ENCODE measurements around the gene ATP1B4.

ATP1B4 gene

GRCh38 chrX:120350450-120351138, 11.3 kb upstream of the ATP1B4 start:
- no peak for TF ChIP-seq ARNT (IDR thresholded peaks at IDR 0.05)
- TF ChIP-seq NFRKB (IDR thresholded peaks at IDR 0.05), result no peak
- no peak for TF ChIP-seq SUZ12 (IDR thresholded peaks at IDR 0.05)
- TF ChIP-seq FOXK2 (IDR thresholded peaks at IDR 0.05), result no peak
- TF ChIP-seq L3MBTL2 (conservative IDR thresholded peaks at IDR 0.05), result no peak
- no peak for TF ChIP-seq SP1 (IDR thresholded peaks at IDR 0.05)
- no peak for TF ChIP-seq LEF1 (IDR thresholded peaks at IDR 0.05; ENCODE audit: borderline replicate concordance)
- no peak for TF ChIP-seq ELF4 (IDR thresholded peaks at IDR 0.05)
- TF ChIP-seq, protein P1, sequence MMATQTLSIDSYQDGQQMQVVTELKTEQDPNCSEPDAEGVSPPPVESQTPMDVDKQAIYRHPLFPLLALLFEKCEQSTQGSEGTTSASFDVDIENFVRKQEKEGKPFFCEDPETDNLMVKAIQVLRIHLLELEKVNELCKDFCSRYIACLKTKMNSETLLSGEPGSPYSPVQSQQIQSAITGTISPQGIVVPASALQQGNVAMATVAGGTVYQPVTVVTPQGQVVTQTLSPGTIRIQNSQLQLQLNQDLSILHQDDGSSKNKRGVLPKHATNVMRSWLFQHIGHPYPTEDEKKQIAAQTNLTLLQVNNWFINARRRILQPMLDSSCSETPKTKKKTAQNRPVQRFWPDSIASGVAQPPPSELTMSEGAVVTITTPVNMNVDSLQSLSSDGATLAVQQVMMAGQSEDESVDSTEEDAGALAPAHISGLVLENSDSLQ (IDR thresholded peaks at IDR 0.05), result no peak
- no peak for TF ChIP-seq TARDBP (IDR thresholded peaks at IDR 0.05)
- no peak for TF ChIP-seq FOXM1 (IDR thresholded peaks at IDR 0.05; ENCODE audit: borderline replicate concordance)
- no peak for TF ChIP-seq BHLHE40 (IDR thresholded peaks at IDR 0.05; ENCODE audit: borderline replicate concordance)
- no peak for TF ChIP-seq FOXA1 (IDR thresholded peaks at IDR 0.05)
- no peak for DNase-seq (ENCODE audit: extremely low spot score)
- ChIA-PET POLR2A (no interaction called here), CTCF (no interaction called here)

GRCh38 chrX:120356084-120356483, 5.8 kb upstream of the ATP1B4 start:
- DNase-seq (ENCODE audit: extremely low spot score), result no peak
- no peak for TF ChIP-seq FOXM1 (IDR thresholded peaks at IDR 0.05; ENCODE audit: borderline replicate concordance)
- TF ChIP-seq FOXK2 (IDR thresholded peaks at IDR 0.05), result no peak
- TF ChIP-seq SUZ12 (IDR thresholded peaks at IDR 0.05), result no peak
- no peak for TF ChIP-seq L3MBTL2 (conservative IDR thresholded peaks at IDR 0.05)
- TF ChIP-seq ELF4 (IDR thresholded peaks at IDR 0.05), result no peak
- CTCF ChIA-PET, result no interaction called here
- POLR2A ChIA-PET, result no interaction called here

- no peak for TF ChIP-seq HDGF (IDR thresholded peaks at IDR 0.05; ENCODE audit: borderline replicate concordance)
- ChIA-PET POLR2A (no interaction called here), CTCF (no interaction called here)
- no peak for DNase-seq (ENCODE audit: extremely low spot score)
Measured at GRCh38 chrX:120357186-120357585, 4.7 kb upstream of the ATP1B4 start.

DNA sequence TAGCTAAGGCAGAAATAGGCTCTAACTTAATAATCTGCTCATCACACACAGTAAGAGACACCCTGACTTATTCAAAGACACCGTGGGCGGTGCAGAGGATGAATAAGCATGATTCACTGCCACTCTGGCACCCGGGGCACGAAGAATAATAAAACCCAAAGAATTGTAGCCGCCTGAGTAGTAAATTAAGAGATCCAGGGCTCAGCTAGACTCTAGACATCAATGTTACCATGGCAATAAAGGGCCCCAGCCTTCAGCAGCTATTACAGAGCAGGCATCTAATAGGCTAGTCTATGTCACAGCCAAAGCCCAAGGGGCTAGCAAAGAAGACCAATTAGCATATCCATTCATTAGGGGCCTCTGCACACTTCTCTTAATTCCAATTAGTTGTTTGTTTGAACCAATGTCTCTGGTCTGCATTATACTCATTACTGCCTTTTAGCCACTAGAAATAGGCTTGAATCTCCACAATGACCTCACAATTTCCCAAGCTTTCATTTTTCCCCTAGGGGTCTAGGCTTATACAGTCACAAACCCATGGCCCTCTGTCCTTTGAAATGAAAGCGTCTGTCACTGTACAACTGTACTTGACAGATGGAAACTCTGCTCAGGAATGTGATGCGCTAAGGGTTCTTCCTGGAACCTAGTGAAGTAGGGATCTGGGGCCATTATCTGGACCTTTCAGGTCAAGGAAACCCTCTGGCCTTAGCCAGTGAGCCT, 3.0 kb upstream of the ATP1B4 start:
- DNase-seq (ENCODE audit: extremely low spot score), result no peak

DNA sequence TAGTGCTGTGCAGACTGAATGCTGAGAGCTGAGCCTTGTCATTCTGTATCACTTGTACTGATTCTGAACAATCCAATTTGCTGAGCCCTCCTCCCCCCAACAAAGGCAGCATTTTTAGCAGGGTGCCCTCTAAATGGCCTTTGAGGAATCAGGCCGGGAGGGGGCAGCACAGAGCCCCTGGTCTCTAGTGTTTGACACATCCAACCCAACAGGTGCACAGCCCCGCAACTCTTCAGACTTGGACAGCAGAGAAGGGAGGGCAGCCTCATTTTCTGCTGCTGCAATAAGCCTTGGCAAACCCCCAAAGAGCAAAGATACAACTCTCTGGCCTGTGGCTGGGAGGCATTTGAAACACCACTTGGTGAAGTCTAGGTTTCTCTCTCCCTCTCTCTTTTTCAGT, 3.4 kb downstream of the ATP1B4 start:
- ChIA-PET POLR2A (no interaction called here), CTCF (interaction anchor here (0.6 to 2.0 kb wide), 5 partner anchors 11 to 87 kb away, joined by 3 to 9 read pairs (median 4); no protein-coding TSS in a partner anchor)
- TF ChIP-seq ZNF384 (IDR thresholded peaks at IDR 0.05), result no peak
- TF ChIP-seq L3MBTL2 (conservative IDR thresholded peaks at IDR 0.05), result no peak
- TF ChIP-seq, protein P1 (IDR thresholded peaks at IDR 0.05), result no peak
- TF ChIP-seq ARNT (IDR thresholded peaks at IDR 0.05), result no peak
- TF ChIP-seq HDGF (IDR thresholded peaks at IDR 0.05; ENCODE audit: borderline replicate concordance), result no peak
- no peak for TF ChIP-seq BHLHE40 (IDR thresholded peaks at IDR 0.05; ENCODE audit: borderline replicate concordance)
- no peak for TF ChIP-seq LEF1 (IDR thresholded peaks at IDR 0.05; ENCODE audit: borderline replicate concordance)
- no peak for TF ChIP-seq FOXK2 (IDR thresholded peaks at IDR 0.05)
- no peak for TF ChIP-seq TARDBP (IDR thresholded peaks at IDR 0.05)
- TF ChIP-seq CTBP1 (IDR thresholded peaks at IDR 0.05; ENCODE audit: borderline replicate concordance), result no peak
- no peak for TF ChIP-seq FOXM1 (IDR thresholded peaks at IDR 0.05; ENCODE audit: borderline replicate concordance)
- peak; percentile 74 for DNase-seq (ENCODE audit: extremely low spot score)

More for the DNA sequence above, 3.0 kb upstream of the ATP1B4 start:
- no peak for TF ChIP-seq HDGF (IDR thresholded peaks at IDR 0.05; ENCODE audit: borderline replicate concordance)
- TF ChIP-seq FOXM1 (IDR thresholded peaks at IDR 0.05; ENCODE audit: borderline replicate concordance), result no peak
- TF ChIP-seq LEF1 (IDR thresholded peaks at IDR 0.05; ENCODE audit: borderline replicate concordance), result no peak
- no peak for TF ChIP-seq SUZ12 (IDR thresholded peaks at IDR 0.05)
- TF ChIP-seq TARDBP (IDR thresholded peaks at IDR 0.05), result no peak
- TF ChIP-seq FOXK2 (IDR thresholded peaks at IDR 0.05), result no peak
- CTCF ChIA-PET, result no interaction called here
- POLR2A ChIA-PET, result no interaction called here

DNA sequence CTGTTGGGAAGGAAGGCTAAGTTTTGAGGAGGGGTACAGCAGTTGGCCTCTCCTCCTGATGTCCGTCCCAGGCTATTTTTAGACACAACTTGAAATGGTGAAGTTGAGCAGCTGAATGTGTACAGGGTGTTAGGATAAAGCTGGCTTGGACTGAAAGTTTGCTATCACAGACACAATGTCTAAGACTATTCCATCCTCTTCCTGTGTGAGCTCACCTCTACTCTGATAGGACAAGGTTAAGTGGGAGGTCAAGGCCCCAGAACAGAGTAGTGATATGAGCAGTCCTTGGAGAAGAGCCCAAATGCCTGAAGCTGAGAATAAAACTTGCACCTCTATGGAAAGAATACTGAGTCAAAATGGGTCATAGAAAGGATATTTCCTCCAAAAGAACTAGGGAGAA, 4.1 kb downstream of the ATP1B4 start:
- CTCF ChIA-PET, result interaction anchor here (2.0 kb wide), 1 partner anchor 87 kb away, joined by 9 read pairs; no protein-coding TSS in a partner anchor

More for the DNA sequence above, 4.1 kb downstream of the ATP1B4 start:
- POLR2A ChIA-PET, result no interaction called here
- no peak for TF ChIP-seq ARNT (IDR thresholded peaks at IDR 0.05)
- no peak for TF ChIP-seq L3MBTL2 (conservative IDR thresholded peaks at IDR 0.05)
- no peak for TF ChIP-seq SUZ12 (IDR thresholded peaks at IDR 0.05)
- no peak for TF ChIP-seq ZNF384 (IDR thresholded peaks at IDR 0.05)
- no peak for TF ChIP-seq HDGF (IDR thresholded peaks at IDR 0.05; ENCODE audit: borderline replicate concordance)
- TF ChIP-seq BHLHE40 (IDR thresholded peaks at IDR 0.05; ENCODE audit: borderline replicate concordance), result no peak
- TF ChIP-seq ELF4 (IDR thresholded peaks at IDR 0.05), result no peak
- no peak for TF ChIP-seq NFRKB (IDR thresholded peaks at IDR 0.05)
- TF ChIP-seq FOXA1 (IDR thresholded peaks at IDR 0.05), result no peak
- TF ChIP-seq LEF1 (IDR thresholded peaks at IDR 0.05; ENCODE audit: borderline replicate concordance), result no peak
- TF ChIP-seq, protein P1 (IDR thresholded peaks at IDR 0.05), result no peak
- TF ChIP-seq CTBP1 (IDR thresholded peaks at IDR 0.05; ENCODE audit: borderline replicate concordance), result no peak
- TF ChIP-seq TARDBP (IDR thresholded peaks at IDR 0.05), result no peak
- TF ChIP-seq FOXM1 (IDR thresholded peaks at IDR 0.05; ENCODE audit: borderline replicate concordance), result no peak
- no peak for TF ChIP-seq FOXK2 (IDR thresholded peaks at IDR 0.05)
- TF ChIP-seq SP1 (IDR thresholded peaks at IDR 0.05), result no peak
- DNase-seq (ENCODE audit: extremely low spot score), result no peak

Data from HEK293T (cell line).